Vagina (tissue), 2 donors: Measurements from ENCODE around the gene CPNE6.

ENCODE experiments used
- POLR2A ChIP-seq, 2 donors: fragments of 450-650 bp; IDR thresholded peaks; one replicate each; pipeline ENCODE4 v1.6.1; 2017; ENCODE audit warnings: antibody characterized with exemption in 2 of 2, mild to moderate bottlenecking in 2 of 2, moderate library complexity in 2 of 2
- TF ChIP-seq, protein P1 (sequence below), 3 experiments: fragments of 450-650 bp in 2 of 3; fragments of 200-600 bp in 1 of 3; sonication (generic) in 1 of 3; IDR thresholded peaks; one replicate each; pipeline ENCODE4 v1.5.1; 2017 to 2019; ENCODE audit warnings: antibody characterized with exemption in 3 of 3, mild to moderate bottlenecking in 2 of 3, moderate library complexity in 2 of 3

DNA sequence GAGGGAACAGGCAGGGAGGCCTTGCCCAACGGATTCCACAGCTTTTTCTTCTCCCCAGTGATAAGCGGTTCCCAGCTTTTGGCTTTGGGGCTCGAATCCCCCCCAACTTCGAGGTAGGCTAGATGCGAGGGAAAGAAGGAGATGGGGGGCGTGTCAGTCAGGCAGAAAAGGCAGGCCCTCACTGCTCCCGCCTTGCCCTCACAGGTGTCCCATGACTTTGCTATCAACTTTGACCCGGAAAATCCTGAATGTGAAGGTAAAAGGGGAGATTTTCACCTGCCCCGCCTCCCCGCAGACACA lies 4.9 kb downstream of the CPNE6 start:
- TF ChIP-seq, protein P1, sequence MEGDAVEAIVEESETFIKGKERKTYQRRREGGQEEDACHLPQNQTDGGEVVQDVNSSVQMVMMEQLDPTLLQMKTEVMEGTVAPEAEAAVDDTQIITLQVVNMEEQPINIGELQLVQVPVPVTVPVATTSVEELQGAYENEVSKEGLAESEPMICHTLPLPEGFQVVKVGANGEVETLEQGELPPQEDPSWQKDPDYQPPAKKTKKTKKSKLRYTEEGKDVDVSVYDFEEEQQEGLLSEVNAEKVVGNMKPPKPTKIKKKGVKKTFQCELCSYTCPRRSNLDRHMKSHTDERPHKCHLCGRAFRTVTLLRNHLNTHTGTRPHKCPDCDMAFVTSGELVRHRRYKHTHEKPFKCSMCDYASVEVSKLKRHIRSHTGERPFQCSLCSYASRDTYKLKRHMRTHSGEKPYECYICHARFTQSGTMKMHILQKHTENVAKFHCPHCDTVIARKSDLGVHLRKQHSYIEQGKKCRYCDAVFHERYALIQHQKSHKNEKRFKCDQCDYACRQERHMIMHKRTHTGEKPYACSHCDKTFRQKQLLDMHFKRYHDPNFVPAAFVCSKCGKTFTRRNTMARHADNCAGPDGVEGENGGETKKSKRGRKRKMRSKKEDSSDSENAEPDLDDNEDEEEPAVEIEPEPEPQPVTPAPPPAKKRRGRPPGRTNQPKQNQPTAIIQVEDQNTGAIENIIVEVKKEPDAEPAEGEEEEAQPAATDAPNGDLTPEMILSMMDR (IDR thresholded peaks at IDR 0.05), result no peak
- TF ChIP-seq POLR2A (IDR thresholded peaks at IDR 0.05), result no peak
